Activated T-cell treated with anti-CD3 and anti-CD28 coated beads for 48 hours (primary cell): ENCODE data around the gene SAMD14.

Source experiments
- DNase-seq: peaks from one replicate; pipeline ENCODE4 v3.0.0-alpha.2; 2020; ENCODE audit warnings: low read depth

The SAMD14 gene

DNA sequence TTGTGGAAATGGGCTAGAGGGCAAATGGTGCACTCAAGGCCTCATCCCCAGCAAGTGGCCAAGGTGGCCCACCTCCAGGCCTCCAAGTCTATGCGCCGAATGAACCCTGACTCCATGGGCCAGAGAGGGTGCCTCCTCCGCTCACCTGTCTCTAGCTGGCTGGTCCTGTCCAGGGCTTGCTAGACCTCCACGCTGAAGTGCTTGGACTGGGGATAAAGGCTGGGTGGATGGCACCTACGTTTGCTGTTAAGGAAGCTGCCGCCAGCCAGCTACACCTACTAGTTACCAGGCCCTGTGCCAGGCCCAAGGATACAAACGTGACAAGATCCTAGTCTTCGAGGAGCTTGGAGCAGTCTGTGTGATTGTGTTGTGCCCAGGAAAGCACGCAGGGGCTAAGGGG lies 35.1 kb upstream of the SAMD14 start:
- DNase-seq, result no peak

DNA sequence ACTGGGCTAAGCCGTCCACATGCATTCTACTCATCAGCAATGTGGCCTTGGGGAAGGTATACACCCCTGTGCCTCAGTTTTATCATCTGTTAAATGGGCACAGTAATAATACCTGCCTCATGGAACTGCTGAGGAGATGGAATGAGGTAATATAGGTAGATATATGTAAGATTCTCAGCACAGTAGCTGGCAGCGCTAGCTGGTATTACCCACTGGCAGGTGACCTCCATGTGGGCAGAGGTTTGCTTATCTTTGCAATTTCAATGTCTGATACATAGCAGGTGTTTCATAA lies 34.7 kb upstream of the SAMD14 start:
- no peak for DNase-seq

DNA sequence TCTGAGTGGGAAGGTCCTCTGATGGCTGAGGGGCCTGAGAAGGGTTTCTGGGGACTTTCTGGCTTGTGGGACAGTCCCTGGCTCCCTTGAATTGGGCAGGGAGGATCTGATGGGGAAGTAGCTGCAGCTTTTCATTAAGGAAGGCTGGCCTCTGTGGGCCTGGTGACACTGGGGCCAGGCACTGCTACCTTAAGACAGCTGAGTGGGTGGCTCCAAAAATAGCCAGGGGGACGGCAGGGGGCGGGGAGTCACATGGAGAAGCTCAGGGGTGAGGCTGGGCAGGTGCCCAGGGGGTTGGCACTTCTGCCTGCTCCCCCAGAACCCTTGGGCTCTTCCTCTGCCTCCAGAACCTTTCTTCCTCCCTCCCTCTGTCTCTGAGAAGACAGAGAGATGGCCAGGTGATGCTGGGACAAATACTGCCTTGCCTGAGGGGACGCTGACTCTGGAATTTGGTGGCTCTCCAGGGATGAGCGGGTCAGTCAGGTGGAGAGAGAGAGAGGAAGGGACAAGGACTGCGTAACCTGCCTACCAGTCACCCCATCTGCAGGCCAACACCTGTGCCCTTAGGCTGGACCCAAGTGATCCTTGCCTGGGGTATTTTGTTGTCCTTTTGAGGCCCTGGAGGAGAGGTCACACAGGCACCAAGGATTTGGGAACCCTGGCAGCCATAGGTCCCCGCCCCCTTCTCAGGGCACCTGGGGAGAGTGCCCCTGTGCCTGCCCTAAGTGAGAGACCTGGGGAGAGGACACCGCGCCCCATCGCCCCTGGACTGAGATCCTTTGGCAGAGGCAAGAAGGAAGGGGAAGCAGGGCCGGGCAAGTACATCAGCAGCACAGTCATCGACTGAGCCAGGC lies 34.1 kb upstream of the SAMD14 start:
- no peak for DNase-seq

DNA sequence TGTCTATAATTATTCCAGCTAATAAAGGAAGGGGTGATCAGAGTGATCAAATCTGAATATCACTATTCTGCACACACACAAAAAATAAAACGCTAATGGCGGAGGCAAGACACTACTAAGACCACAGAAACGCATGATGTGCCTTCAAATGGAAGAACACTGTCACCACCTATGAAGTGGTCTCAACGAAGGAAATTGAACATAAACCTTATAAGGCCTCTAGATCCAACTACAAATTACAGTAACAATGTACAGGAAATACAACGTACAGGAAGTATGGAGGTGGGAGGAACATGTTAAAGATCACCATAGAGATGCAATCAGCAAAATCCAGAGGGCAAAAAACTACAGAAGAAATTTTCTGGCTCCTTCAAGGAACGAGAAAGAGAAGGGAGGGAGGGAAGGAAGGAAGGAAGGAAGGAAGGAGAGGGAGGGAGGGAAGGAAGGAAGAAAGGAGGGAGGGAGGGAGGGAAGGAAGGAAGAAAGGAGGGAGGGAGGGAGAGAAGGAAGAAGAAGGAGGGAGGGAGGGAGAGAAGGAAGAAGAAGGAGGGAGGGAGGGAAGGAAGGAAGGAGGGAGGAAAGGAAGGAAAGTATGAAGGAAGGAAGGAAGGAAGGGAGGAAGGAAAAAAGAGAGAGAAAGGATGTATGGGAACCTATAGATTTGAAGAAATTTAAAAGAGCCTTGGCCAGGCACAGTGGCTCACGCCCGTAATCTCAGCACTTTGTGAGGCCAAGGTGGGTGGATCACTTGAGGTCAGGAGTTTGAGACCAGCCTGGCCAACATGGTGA lies 32.7 kb upstream of the SAMD14 start:
- no peak for DNase-seq

DNA sequence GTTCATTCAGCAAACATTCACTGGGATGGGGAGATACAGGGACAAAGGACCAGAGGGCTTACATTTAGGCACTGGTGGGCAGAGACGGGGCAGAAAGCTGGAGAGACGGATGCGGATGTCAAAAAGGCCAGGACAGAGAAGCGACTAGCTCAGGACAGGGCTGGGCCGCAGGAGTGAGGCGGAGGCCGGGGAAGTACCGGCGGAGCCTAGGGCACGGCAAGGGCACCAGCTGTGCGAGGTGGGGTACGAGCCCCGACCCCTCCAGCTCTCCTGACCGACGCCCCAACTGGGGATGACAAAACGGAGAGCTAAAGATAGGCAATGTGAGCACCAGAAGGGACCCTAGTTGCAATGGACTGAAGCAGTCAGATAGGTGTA lies 31.9 kb upstream of the SAMD14 start:
- no peak for DNase-seq

DNA sequence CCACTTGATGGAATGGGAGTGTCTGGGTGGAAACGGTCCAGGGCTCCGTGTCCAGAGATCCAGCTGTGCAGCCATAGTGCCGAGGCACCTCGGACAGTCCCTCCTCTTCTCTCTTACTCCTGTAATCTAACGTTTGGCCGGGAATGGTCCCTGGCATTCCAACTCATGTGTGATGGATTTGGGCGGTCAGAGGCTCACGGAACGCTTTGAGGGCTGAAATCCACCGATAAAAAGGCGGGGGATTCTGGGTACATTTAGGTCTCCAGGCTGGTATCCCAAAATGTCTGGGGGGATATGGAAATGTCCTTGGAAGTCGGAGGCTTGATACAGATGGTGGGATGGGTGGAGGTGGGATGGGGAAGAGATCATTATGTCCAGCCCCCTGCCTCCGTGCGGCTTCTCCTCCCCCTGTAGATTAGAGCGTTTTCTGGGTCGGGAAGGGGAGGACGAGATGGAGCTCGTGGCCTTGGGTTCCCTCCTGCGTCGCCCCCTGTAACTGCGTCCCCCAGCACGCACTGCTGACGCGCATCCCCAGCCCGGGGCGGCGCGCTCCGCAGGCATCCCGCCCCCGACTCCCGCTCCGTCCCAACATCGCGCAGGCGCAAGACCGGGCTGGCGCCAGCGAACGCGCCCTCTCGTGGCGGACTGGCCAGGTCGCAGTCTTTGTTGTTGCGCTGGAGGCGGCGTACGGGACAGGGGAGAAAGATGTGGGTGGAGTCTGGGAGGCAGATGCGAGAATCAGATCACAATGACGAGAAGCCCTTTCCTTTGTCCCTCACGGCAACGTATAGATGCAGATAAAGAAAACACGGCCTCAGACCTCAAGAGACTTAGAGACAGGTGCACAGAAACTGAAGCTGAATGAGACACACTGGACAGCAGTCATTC lies 31.3 kb upstream of the SAMD14 start:
- DNase-seq, result peak; percentile 98

DNA sequence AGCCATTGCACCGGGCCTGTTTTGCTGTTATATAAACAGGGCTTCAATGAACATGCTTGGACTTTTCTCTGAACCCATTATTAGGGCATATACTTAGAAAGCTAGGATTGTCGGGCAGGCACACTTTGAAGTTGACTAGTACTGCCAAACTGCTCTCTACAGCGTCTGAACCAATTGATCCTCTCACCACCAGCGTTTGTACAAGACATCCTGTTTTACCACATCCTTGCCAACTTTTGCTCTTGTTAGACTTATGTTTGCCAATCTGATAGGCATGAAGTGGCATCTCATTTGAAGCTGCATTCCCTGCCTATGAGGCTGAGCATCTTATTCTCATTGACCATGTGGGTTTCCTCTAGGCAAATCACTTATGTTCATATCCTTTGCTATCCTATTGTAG lies 27.9 kb upstream of the SAMD14 start:
- no peak for DNase-seq

DNA sequence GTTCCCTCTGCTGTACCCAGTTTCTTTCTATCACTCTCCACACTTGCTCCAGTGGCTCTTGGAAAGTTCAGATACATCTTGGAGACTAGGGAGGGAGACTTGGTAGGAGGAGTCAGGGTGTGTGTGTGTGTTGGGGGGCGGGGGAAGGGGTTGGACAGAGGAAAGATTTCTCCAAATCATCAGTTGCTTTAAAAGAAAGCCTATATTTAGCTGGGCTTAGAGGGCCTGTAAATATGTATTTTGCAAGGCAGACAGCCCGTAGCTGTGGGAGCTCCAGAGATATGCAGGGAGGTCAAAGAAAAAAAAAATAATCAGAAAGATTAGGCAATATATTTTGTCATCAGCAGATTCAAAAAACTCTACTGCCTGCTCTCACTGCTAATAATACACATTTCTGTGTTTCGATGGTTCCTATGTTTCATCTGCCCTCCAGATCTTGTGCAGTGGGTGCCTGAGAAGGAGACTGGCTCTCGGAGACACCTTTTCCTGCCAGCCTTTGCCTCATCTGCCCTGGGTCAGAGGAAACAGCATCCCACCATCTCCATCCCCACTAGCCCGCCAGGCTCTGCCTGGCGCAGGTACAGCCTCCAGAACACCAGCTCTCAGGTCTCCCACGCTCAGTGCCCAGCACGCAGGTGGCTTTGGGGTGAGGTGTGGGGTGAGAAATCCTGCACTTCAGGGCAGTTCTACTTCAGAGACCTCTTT lies 25.3 kb upstream of the SAMD14 start:
- no peak for DNase-seq

DNA sequence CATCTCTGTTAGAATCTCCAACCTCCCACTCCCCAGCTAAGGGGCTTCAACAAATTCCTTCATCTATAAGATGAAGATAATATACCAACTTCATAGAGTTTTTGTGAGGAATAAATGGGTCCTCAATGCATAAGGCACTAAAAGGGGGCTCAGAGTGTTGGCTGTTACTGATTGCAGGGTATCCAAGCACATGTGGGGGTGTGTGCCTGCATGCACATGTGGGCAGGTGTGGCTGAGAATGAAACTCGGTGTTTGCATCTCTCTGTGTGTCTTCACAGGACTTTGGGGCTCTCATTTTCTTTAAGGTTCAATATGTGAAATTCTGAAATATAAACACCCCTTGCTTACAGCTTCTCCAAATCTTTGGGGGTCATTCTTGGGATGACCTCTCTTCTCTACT lies 24.6 kb upstream of the SAMD14 start:
- DNase-seq, result no peak

DNA sequence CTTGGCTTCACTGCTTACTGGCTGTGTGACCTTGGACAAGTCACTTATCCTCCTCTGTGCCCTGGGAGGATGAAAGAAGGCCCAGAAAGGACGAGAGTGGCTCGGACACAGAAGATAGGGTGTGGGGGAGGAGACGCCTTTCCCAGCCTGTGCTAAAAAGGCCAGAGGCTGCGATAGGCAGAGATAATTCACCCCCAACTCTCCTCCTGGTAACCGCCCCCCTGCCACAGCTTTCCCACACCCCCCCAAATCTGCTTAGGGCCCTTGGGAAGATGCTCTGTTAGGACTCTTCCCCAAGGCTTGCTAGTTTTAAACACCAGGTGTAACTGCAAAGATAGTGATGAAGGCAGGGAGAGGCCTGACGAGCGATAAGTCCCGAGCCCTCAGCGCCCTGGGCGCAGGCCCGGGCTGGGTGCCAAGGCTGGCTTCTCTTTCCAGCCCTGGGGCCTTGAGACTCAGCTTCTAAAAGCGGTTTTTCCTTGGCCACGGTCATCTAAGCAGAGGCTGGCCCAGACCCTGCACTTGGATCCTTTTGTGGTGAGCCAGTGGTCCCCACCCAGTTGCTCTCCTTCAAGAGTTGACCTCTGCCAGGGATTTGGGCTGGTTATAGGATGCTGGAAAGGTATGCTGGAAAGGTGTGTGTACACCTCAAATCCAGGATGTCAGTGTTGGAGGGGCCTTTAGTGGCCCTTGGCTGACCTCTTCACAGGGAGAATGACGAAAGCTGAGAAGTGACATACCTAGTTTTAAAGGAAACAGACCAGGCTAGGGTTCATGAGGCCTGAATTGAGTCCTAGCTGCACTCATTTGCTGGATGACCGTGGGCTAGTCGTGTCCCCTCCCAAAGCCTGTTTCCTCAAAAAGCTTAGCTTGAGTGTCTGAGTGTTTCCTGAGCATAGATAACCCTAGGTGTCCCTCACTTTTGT lies 24.0 kb upstream of the SAMD14 start:
- DNase-seq, result no peak

DNA sequence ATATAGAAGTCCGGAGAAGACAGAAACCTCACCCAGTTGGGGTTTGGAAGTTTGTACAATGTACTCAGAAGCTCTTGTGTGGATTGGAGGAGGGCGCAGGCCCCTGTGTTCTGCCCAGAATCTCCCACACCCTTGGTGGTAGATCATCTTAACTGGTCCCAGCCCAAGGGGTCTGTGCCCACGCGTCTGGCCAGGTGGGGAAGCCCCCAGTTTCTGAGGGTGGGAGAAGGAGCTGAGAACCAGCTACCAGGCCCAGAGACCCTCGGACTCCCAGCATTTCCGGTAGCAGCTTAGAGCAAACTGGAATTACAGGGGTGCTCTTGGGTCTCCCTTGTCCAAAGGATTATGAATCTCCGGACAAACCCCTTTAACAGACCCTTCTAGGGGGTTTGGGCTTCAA lies 22.8 kb upstream of the SAMD14 start:
- no peak for DNase-seq

DNA sequence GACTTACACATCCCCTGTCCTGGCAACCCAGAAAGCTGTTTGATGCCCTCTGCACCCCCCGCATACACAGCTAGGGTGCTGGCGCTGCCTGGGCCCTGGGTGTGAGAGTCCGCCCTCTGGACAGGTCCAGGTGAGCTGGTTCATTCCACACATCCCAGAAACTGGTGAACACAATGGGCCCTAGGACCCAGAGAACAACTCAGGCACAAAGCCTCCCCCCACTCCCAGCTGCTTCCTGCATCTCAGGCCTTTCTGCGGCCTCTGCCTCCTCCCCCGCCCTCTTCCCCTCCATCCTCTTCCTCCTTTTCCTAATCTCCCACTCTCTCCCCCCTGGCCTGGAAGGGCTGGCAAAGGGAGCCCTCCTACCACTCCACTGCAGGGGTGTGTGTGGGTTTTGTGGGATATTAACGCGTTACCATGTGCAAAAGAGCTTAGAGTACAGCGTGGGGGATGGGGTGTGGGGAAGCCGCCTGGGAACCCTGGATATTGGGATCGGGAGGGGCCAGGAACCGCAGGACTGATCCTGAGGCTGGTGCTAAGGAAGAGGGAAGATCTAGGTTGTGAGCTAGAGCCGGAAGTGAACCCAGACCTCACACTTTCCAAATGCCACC lies 22.1 kb upstream of the SAMD14 start:
- DNase-seq, result no peak

DNA sequence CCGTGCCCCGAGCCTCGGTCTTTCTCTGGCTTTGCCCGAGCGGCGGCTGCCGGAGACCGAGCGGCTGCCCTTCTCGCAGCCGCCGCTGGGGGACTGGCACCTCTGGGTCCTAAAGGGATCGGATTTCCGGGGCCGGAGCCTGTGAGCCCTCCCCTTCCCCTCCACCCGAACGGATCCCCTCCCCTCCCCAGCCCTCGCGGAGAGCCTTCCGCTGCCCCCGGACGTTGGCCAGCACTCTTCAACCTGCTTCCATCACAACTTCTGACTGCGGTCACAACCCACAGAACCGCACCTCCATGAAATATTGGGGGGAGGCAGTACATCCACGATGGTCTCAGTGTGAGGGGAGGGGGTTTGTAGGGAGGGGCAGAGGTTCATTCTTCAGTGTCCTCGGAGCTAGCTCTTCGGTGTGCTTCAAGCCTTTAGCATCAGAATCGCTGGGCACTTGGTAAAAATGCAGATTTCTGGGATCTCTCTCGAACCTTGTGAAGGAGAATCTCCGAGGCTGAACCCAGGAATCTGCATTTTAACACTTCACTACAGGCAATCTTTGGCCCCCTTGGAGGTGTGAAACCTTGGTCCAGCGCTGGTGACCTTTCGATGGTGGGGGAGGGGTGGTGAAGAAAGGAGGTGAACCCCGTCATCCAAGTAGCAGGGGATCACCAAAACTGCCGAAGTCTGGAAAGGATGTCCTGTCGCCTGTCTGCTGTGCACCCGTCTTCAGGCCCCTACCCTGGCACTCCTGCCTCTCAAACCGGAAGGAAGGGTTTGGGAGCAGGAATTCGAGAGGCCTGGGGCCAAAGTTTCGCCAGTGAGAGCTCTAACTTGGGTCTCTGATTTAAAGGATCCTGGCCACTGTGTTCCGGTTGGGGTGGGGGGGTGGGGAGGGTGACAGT lies 21.3 kb upstream of the SAMD14 start:
- DNase-seq, result peak; percentile 87

DNA sequence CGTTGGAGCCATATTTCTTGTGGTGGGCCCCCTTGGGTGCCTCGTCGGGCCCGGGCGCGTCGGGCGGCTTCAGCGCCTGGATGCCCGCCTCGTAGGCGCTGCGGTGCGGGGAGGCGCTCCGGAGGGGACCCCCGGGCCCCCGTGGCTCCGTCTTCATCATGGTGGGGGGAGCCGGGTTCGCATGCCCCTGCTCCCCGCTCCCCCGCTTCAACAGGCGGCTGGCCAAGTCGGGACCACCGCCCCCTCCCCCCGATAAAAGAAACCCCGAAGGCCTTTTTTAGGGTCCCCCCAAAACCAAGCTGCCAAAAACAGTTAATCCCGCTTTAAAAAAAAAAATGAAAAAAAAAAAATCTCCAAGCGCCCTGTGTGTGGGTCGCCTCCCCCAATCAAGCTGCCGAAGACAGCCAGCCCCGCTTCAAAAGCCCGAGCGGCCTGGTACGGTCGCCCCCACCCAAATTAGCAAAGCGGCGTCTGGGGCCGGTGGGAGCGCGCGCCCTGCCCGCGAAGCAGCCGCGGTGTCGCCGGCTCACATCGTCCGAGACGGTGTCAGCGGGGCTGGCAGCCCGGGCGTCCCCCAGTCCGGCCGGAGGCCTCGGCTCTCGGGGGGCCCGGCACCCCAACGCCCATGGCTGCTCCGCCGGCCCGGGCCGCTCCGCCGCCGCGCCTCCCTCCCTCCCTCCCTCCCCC lies 20.5 kb upstream of the SAMD14 start, which contains the start of gene PPP1R9B:
PPP1R9B (minus strand) TSS at position 324 of the 687 bp plus-strand sequence; CDS start at position 160, 164 bp downstream.
- no peak for DNase-seq

DNA sequence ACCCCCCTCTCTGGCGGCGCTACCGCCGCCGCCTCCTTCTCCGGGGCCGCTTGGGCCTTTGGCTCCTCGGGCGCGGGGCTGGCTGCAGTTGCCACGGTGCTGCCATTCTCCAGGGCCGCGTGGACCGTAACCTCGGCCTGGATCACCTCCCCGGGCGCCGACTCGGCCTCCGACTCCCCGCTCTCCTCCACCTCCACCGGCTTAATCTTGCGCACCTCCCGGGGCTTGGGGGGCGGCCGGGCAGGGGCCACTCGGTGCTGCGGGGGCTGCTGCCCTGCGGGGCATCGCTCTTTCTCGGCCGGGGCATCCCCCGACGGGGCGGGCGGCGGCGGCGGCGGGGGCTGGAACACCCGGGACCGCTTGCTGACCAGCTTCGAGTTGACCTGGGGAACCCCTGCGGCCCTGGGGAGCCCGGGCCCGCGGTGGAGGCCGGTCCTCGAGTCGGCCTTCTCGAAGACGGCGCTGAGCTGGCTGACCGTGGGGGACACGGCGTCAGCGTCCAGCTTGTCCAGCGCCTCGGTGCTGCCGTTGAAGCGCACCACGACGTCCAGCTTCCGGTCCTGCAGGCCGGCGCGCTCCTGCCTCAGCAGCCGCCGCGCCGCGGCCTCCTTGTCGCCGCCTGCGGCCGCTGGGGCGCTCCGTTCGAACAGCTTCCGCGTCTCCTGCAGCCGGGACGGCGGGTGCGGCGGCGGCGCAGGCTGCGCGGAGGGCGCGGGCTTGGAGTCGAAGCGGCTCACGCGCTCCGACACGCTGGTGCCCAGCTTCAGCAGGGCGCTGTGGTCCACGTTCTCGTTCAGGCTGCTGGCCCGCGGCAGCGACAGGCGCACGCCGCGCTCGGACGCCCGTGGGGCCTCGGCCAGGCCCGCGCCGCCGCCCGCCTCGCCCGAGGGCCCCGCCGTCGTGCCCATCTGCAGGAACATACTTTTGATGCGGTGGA lies 19.7 kb upstream of the SAMD14 start:
- DNase-seq, result no peak

DNA sequence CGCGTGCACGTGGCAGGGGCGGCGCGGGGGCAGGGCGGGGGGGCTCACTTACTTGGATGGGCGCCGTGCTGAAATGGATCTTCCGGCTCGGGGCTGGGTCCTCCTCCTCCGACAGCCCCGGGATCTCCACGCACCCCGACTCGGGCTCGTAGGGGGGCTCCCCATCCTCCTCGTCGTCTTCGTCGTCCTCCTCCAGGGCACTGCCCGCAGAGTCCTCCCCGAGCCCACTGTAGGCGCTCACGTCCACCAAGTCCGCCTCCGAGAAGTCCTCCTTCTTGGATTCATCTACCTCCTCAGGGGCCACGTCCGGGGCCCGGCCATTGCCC lies 19.1 kb upstream of the SAMD14 start:
- no peak for DNase-seq

DNA sequence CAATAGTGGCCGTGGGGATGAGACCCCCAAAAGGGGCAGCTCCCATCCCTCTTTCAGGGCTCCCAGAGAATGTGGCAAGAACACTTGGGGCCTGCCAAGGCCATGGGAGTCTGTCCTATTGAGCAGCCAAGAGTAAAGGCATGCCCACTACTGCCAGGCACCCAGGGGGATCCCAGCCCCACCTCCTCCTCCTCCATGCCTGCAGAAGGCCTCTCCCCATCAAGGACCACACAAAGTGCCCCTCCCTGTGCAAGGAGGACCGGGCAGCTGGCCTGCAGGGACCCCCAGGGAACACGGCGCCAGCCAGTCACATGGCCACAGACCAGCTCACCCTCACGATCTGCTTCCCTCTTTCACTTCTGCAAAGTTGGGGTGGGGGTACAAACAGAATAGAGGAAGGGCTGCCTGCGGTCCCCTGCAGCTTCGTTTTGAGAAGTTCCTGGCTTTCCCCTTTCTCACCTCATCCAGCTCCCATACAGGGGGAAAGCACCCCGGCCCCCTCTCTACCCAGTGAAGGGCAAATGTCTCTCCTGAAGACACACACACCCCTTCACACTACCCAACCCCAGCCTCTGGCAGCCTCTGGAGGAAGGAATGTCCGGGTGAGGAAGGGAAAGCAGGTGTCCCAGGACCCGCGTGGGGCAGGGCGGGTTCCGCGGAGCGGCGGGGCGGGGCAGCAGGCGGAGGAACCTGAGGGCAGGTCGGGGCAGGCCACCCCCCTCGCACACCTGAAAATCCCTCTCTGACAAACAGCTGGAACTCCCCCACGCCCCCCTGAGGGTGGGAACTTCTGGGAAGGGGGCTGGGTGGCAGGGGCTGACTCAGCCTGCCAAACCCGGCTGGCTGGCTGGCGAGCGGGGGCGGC lies 18.5 kb upstream of the SAMD14 start:
- DNase-seq, result peak; percentile 75
